Nephron progenitor cell (in vitro differentiated cells): Measurements from ENCODE around the gene GRPEL1.
A peak's percentile ranks its signal among the peaks of the same experiment; 100 is the strongest.

ENCODE experiments used
- DNase-seq: peaks from one replicate; pipeline ENCODE4 v3.0.0; 2021
- H3K27ac Mint-ChIP-seq: 2 replicates; pipeline ENCODE4 v1.8.0; 2021; ENCODE audit warnings: mild to moderate bottlenecking, moderate library complexity, mixed read lengths
- H3K27me3 Mint-ChIP-seq: 2 replicates; pipeline ENCODE4 v1.8.0; 2021; ENCODE audit warnings: mild to moderate bottlenecking, low read depth, mixed read lengths; ENCODE audit not compliant: poor library complexity
- H3K36me3 Mint-ChIP-seq: 2 replicates; pipeline ENCODE4 v1.8.0; 2021; ENCODE audit warnings: low read depth, mixed read lengths
- H3K4me1 Mint-ChIP-seq: 2 replicates; pipeline ENCODE4 v1.8.0; 2021; ENCODE audit warnings: mixed read lengths
- H3K4me3 Mint-ChIP-seq: 2 replicates; pipeline ENCODE4 v1.8.0; 2021; ENCODE audit warnings: mild to moderate bottlenecking, moderate library complexity, mixed read lengths
- H3K9me3 Mint-ChIP-seq: 2 replicates; pipeline ENCODE4 v1.8.0; 2021; ENCODE audit warnings: mild to moderate bottlenecking, moderate library complexity, mixed read lengths
- CTCF ChIP-seq: fragments of 200-600 bp; sonication (generic); IDR thresholded peaks from 2 replicates; pipeline ENCODE4 v1.5.0; 2021; ENCODE audit warnings: antibody characterized with exemption

The GRPEL1 gene

DNA sequence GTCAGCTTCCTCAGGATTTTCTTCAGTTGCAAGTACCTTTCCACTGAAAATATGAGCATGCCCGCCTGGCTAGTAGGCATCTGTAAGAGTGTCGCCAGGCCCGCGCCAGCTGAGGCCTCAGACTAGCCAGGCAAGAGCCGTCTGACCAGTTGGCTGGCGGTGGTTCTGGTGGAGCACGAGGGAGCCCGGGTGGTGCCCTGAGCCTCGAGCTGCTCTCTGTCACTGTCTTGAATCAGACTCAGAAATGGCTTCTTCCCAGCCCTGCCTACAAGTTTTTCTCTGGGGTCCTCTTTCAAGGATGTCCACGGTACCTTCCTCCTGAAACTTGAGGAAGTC is 11.9 kb downstream of the GRPEL1 start:
- no peak overlapping the region for H3K4me3 Mint-ChIP-seq
- H3K4me1 Mint-ChIP-seq, result peaks cover 11% of the 10 kb centered on the region
- TF ChIP-seq CTCF, result no peak
- no peaks in the 10 kb centered on the region for H3K27me3 Mint-ChIP-seq
- peak overlapping the region; percentile 95 for H3K27ac Mint-ChIP-seq
- H3K9me3 Mint-ChIP-seq, result no peaks in the 10 kb centered on the region
- H3K36me3 Mint-ChIP-seq, result peaks cover 47% of the 10 kb centered on the region
- no peak for DNase-seq

DNA sequence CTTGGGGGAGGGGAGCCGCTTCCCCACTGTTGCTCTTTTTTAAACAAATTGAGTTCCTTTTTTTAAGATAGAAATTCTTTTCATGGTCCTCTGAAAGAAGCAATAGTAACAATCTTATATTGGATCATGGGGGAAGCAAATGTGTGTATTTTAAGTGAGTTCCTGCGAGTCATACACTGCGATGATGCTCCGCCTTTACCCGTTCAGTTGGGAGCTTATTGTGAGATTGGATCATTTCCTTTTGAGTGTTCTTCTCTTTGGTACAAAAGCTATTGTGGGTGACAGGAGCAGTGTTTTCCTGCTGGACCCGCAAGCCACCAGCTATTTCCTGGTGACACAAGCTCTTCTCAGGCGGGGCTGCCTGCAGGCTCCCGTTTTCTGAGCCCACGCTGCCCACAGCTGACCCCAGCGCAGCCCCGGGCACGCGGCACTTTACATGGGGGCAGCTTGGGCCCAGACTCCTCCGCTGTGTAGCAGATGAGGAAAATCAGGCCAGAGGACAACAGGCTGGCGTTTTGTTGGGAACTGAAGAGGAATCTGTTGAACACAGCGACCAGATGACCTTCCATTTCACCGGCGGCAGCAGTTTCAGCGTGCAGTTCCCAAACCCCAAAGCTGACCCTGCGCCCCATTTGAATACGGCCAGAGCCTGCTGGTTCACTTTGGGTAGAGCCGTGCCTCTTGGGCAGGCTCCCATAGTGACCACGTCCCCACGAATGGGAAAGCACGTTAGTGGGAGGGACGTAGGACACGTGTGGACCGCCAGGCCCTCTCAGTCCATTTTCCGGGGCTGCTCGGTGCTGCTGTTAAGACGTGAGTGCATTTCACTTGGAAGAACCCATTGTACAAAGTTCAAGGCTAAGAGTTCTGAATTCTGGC is 12.5 kb downstream of the GRPEL1 start:
- peaks cover 15% of the 10 kb centered on the region for H3K4me1 Mint-ChIP-seq
- no peak for DNase-seq
- no peak for TF ChIP-seq CTCF
- no peak overlapping the region for H3K4me3 Mint-ChIP-seq
- H3K36me3 Mint-ChIP-seq, result peaks cover 44% of the 10 kb centered on the region
- no peaks in the 10 kb centered on the region for H3K27me3 Mint-ChIP-seq
- H3K9me3 Mint-ChIP-seq, result no peaks in the 10 kb centered on the region
- no peak overlapping the region for H3K27ac Mint-ChIP-seq

DNA sequence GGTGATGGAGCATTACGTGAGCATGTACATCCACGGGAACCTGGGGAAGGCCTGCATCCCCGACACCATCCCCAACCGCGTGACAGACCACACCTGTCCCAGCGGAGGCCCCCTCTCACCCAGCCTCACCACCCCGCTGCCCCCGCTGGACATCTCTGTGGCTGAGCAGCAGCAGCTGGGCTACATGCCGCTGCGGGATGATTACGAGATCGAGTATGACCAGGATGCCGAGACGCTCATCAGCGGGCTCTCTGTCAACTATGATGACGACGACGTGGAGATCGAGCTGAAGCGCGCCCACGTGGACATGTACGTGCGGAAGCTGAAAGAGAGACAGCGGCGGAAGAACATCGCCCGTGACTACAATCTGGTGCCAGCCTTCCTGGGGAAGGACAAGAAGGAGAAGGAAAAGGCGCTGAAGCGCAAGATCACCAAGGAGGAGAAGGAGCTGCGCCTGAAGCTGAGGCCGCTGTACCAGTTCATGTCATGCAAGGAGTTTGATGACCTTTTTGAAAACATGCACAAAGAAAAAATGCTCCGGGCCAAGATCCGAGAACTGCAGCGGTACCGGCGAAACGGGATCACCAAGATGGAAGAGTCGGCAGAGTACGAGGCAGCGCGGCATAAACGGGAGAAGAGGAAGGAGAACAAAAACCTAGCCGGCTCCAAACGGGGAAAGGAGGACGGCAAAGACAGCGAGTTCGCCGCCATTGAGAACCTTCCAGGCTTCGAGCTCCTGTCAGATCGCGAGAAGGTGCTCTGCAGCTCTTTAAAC is 13.6 kb downstream of the GRPEL1 start:
- Mint-ChIP-seq H3K4me1 (peaks cover 15% of the 10 kb centered on the region), H3K36me3 (peaks cover 44% of the 10 kb centered on the region), H3K27me3 (no peaks in the 10 kb centered on the region), H3K9me3 (no peaks in the 10 kb centered on the region), H3K27ac (peak overlapping the region; percentile 1), H3K4me3 (no peak overlapping the region)
- no peak for TF ChIP-seq CTCF
- no peak for DNase-seq

GRCh38 chr4:7052923-7053715 is 14.7 kb downstream of the GRPEL1 start:
- Mint-ChIP-seq H3K4me1 (peaks cover 18% of the 10 kb centered on the region), H3K9me3 (no peaks in the 10 kb centered on the region), H3K36me3 (peaks cover 38% of the 10 kb centered on the region), H3K27me3 (no peaks in the 10 kb centered on the region), H3K4me3 (no peak overlapping the region), H3K27ac (peak overlapping the region; percentile 39)
- DNase-seq, result no peak
- no peak for TF ChIP-seq CTCF

DNA sequence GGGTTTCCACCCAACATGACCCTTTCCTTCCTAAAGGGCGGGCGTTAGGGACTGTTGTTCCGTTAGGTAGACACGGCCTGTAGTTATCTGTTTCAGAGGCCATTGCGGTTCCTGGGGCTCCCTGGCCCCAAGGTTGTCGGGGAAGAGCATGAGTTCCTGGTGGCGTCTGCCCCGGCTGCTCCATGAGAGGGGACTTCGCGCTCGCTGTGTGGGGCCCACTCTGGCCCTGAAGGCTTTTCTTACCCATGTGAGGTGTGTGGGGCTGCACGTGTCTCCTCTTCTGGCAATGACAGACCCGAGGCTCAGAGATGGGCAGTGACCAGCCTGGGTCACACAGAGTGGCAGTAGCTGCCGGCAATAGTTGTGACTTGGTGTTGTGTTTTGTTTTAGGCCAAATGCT is 15.6 kb downstream of the GRPEL1 start:
- peak overlapping the region; percentile 39 for H3K27ac Mint-ChIP-seq
- DNase-seq, result no peak
- H3K4me3 Mint-ChIP-seq, result no peak overlapping the region
- H3K27me3 Mint-ChIP-seq, result no peaks in the 10 kb centered on the region
- H3K4me1 Mint-ChIP-seq, result peaks cover 22% of the 10 kb centered on the region
- no peaks in the 10 kb centered on the region for H3K9me3 Mint-ChIP-seq
- no peak for TF ChIP-seq CTCF
- peaks cover 30% of the 10 kb centered on the region for H3K36me3 Mint-ChIP-seq
